ENCODE measurements around the gene NEK6.

Gene NEK6

GRCh38 chr9:124353811-124354274 lies 96.1 kb downstream of the NEK6 start:
- no peak for DNase-seq

GRCh38 chr9:124354346-124355038 lies 96.7 kb downstream of the NEK6 start:
- H3K27ac ChIP-seq, result no peak overlapping the region
- H3K27me3 ChIP-seq (replicated peaks), result no peaks in the 10 kb centered on the region
- no peak for TF ChIP-seq CTCF (IDR thresholded peaks at IDR 0.05; ENCODE audit: low read depth, low read length, missing control alignments)
- H3K36me3 ChIP-seq (replicated peaks), result peaks cover 57% of the 10 kb centered on the region
- no peak for DNase-seq
- in situ Hi-C loops (cut with HindIII; ENCODE audit: low pct_ligation_motif_present, low sequenced_read_pairs), result no loop called here
- no peak overlapping the region for H3K4me3 ChIP-seq (ENCODE audit: low read depth, low read length)

More at GRCh38 chr9:124353811-124354274, 96.1 kb downstream of the NEK6 start:
- H3K27ac ChIP-seq, result no peak overlapping the region
- peaks cover 61% of the 10 kb centered on the region for H3K36me3 ChIP-seq (replicated peaks)
- in situ Hi-C loops (cut with HindIII; ENCODE audit: low pct_ligation_motif_present, low sequenced_read_pairs), result no loop called here
- no peak for TF ChIP-seq CTCF (IDR thresholded peaks at IDR 0.05; ENCODE audit: low read depth, low read length, missing control alignments)
- no peak overlapping the region for H3K4me3 ChIP-seq (ENCODE audit: low read depth, low read length)
- H3K27me3 ChIP-seq (replicated peaks), result no peaks in the 10 kb centered on the region

GRCh38 chr9:124355039-124355940 lies 97.5 kb downstream of the NEK6 start:
- Histone ChIP-seq H3K27ac (no peak overlapping the region), H3K27me3 (replicated peaks) (no peaks in the 10 kb centered on the region), H3K36me3 (replicated peaks) (peaks cover 49% of the 10 kb centered on the region), H3K4me3 (ENCODE audit: low read depth, low read length) (no peak overlapping the region)
- in situ Hi-C loops (cut with HindIII; ENCODE audit: low pct_ligation_motif_present, low sequenced_read_pairs), result no loop called here
- DNase-seq, result no peak
- no peak for TF ChIP-seq CTCF (IDR thresholded peaks at IDR 0.05; ENCODE audit: low read depth, low read length, missing control alignments)

GRCh38 chr9:124355941-124356744 lies 98.4 kb downstream of the NEK6 start:
- in situ Hi-C loops (cut with HindIII; ENCODE audit: low pct_ligation_motif_present, low sequenced_read_pairs), result no loop called here
- no peak for DNase-seq
- Histone ChIP-seq H3K27me3 (replicated peaks) (no peaks in the 10 kb centered on the region), H3K27ac (no peak overlapping the region), H3K4me3 (ENCODE audit: low read depth, low read length) (no peak overlapping the region), H3K36me3 (replicated peaks) (peaks cover 41% of the 10 kb centered on the region)
- TF ChIP-seq CTCF (IDR thresholded peaks at IDR 0.05; ENCODE audit: low read depth, low read length, missing control alignments), result no peak

- TF ChIP-seq CTCF (IDR thresholded peaks at IDR 0.05; ENCODE audit: low read depth, low read length, missing control alignments), result no peak
- in situ Hi-C loops (cut with HindIII; ENCODE audit: low pct_ligation_motif_present, low sequenced_read_pairs), result no loop called here
- no peak for DNase-seq
- Histone ChIP-seq H3K4me3 (ENCODE audit: low read depth, low read length) (no peak overlapping the region), H3K27me3 (replicated peaks) (no peaks in the 10 kb centered on the region), H3K27ac (no peak overlapping the region), H3K36me3 (replicated peaks) (peaks cover 34% of the 10 kb centered on the region)
Measured at GRCh38 chr9:124356745-124357390, 99.1 kb downstream of the NEK6 start.

Measured in brain microvascular endothelial cell (primary cell).